Prostate gland (tissue), 2 donors: ENCODE results near the gene KCNS3.

ENCODE experiments used
- CTCF ChIP-seq, 4 experiments: fragments of 200-600 bp in 2 of 4; fragments of 450-650 bp in 2 of 4; sonication (generic) in 2 of 4; IDR thresholded peaks; 1 replicate in 3 of 4; 2 replicates in 1 of 4; pipeline ENCODE4 v1.5.1; 2016 to 2019; ENCODE audit warnings: antibody characterized with exemption in 4 of 4, mild to moderate bottlenecking in 2 of 4, moderate library complexity in 2 of 4
- POLR2A ChIP-seq: fragments of 450-650 bp; IDR thresholded peaks from one replicate; pipeline ENCODE4 v1.6.1; 2016; ENCODE audit warnings: antibody characterized with exemption, mild to moderate bottlenecking
- POLR2AphosphoS5 ChIP-seq: sonication (generic); formaldehyde crosslinking; IDR thresholded peaks from one replicate; pipeline ENCODE4 v1.6.1; 2017; ENCODE audit warnings: antibody characterized with exemption

- no peak for TF ChIP-seq CTCF (IDR thresholded peaks at IDR 0.05)
- TF ChIP-seq POLR2A, result no peak
- TF ChIP-seq POLR2AphosphoS5, result no peak
Measured at GRCh38 chr2:17867133-17867532, 11.3 kb upstream of the KCNS3 start.
